Activated naive CD8-positive, alpha-beta T cell (primary cell): Measurements from ENCODE around the gene RRP12.
A peak's percentile ranks its signal among the peaks of the same experiment; 100 is the strongest.
"Not testable (repeated sequence)": the region's sequence is repeated elsewhere in the genome, so short reads cannot be mapped to it uniquely, and the experiment has no call there.

Experiments used
- H3K27ac Mint-ChIP-seq: one replicate; pipeline ENCODE4 v1.8.0; 2021; ENCODE audit warnings: mixed read lengths
- H3K27me3 Mint-ChIP-seq: one replicate; pipeline ENCODE4 v1.8.0; 2021; ENCODE audit warnings: mixed read lengths
- H3K36me3 Mint-ChIP-seq: one replicate; pipeline ENCODE4 v1.8.0; 2021; ENCODE audit warnings: mixed read lengths
- H3K4me1 Mint-ChIP-seq: one replicate; pipeline ENCODE4 v1.8.0; 2021; ENCODE audit warnings: low read depth, mixed read lengths
- H3K4me3 Mint-ChIP-seq: one replicate; pipeline ENCODE4 v1.8.0; 2021; ENCODE audit warnings: mild to moderate bottlenecking, mixed read lengths
- H3K9me3 Mint-ChIP-seq: one replicate; pipeline ENCODE4 v1.8.0; 2021; ENCODE audit warnings: low read depth, mixed read lengths

RRP12 gene

GRCh38 chr10:97425964-97426775 lies 25.0 kb upstream of the RRP12 start, which contains the start of gene PGAM1:
Gene PGAM1 (plus strand): TSS chr10:97426191. CDS start chr10:97426308, 117 bp downstream.
- peak within 1 kb of the TSS; percentile 93 for H3K4me3 Mint-ChIP-seq
- H3K9me3 Mint-ChIP-seq: no peaks in the 10 kb centered on the region
- H3K36me3 Mint-ChIP-seq: peaks cover 11% of the 10 kb centered on the region
- no peaks in the 10 kb centered on the region for H3K27me3 Mint-ChIP-seq
- H3K27ac Mint-ChIP-seq: peak within 1 kb of the TSS; percentile 100
- H3K4me1 Mint-ChIP-seq: peaks cover 54% of the 10 kb centered on the region

- H3K36me3 Mint-ChIP-seq, H3K27me3 Mint-ChIP-seq, H3K9me3 Mint-ChIP-seq: not testable (repeated sequence)
- peak overlapping the region; percentile 100 for H3K27ac Mint-ChIP-seq
- H3K4me1 Mint-ChIP-seq: peaks cover 48% of the 10 kb centered on the region
- peak overlapping the region; percentile 93 for H3K4me3 Mint-ChIP-seq
Measured at GRCh38 chr10:97423757-97424098, 22.6 kb upstream of the RRP12 start.

DNA sequence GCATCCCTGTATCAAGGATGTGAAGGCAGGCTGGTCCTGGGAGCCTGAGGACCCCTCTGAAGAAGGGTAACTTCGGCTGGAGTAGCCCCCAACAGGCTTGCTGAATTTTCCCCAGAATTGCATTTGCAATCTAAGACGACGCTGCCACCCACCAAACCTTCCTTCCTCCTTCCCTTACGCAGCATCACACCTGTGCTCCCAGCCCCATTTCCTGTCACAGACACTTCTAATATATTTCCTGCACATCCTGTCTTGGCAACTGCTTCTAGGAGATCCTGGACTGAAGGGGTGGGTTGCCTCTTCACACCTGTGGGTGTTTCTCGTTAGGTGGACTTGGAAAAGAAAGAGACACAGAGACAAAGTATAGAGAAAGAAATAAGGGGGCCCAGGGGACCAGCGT lies 15.4 kb upstream of the RRP12 start:
- no peaks in the 10 kb centered on the region for H3K9me3 Mint-ChIP-seq
- no peaks in the 10 kb centered on the region for H3K36me3 Mint-ChIP-seq
- no peaks in the 10 kb centered on the region for H3K27me3 Mint-ChIP-seq
- peak overlapping the region; percentile 86 for H3K27ac Mint-ChIP-seq
- peaks cover 73% of the 10 kb centered on the region for H3K4me1 Mint-ChIP-seq
- H3K4me3 Mint-ChIP-seq: peak overlapping the region; percentile 48

DNA sequence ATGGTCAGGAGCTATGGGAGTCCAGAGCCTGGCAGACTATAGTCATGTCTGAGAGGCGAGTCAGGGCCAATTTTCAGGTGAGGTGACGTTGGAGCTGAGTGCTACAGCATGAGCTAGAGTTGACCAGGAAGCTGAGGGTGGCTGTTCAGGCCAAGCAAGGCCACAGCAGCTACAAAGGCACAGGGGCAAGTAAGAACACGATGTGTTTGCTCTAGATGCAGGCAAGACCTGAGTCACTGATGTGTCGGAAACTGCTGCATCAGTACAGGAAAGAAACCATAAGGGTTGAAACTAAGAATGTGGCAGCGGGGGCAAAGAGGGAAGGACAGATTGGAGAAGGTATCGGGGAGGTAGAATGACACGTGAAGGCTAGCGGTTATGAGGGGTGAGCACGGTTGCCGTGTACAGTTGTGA lies 11.8 kb upstream of the RRP12 start:
- Mint-ChIP-seq H3K36me3 (no peaks in the 10 kb centered on the region), H3K27ac (peak overlapping the region; percentile 89), H3K4me1 (peaks cover 49% of the 10 kb centered on the region), H3K27me3 (no peaks in the 10 kb centered on the region), H3K4me3 (peak overlapping the region; percentile 71), H3K9me3 (no peaks in the 10 kb centered on the region)

DNA sequence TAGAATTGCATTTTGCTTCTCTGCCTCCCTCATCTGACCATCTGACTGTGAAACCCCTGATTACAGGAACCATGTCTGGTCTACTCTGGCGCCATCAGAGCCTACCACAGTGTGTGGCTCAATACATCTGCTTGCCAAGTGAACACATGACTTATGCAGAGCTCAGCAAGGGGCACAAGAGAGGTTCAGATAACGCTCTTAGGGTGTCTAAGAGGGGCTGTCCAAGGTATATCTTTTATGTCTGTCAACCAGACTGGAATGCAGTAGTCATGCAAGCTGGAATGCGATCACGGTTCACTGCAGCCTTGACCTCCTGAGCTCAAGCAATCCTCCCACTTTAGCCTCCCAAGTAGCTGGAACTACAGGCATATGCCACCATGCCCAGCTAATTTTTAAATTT lies 10.3 kb upstream of the RRP12 start:
- Mint-ChIP-seq H3K4me1 (peaks cover 42% of the 10 kb centered on the region), H3K4me3 (no peak overlapping the region), H3K9me3 (no peaks in the 10 kb centered on the region)

DNA sequence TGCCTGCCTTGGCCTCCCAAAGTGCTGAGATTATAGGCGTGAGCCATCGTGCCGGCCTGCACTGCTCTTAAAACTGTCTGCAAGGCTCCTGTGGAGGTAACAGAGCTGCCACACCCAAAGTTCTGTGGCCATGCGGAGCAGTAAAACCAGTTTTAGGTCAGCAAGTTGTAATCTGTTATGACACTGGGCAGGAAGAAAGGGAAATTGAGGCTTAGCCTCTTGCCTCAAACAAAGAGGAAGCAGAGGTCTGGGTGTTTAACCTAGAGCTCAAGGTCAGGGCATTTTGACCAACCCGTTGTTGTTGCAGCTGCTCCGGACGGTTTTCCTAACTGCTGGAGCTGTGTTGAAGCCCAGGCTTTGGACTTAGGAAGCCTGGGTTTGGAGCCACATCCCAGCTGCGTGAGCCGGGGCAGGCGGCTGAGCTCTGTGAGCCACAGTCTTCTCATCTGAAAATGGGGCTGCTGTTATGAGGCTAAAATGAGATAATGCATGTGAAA lies 7.4 kb upstream of the RRP12 start:
- Mint-ChIP-seq H3K27me3 (no peaks in the 10 kb centered on the region), H3K4me1 (peaks cover 17% of the 10 kb centered on the region), H3K36me3 (no peaks in the 10 kb centered on the region), H3K9me3 (no peaks in the 10 kb centered on the region), H3K4me3 (no peak overlapping the region), H3K27ac (no peak overlapping the region)

More for the DNA sequence above, 10.3 kb upstream of the RRP12 start:
- H3K27me3 Mint-ChIP-seq: no peaks in the 10 kb centered on the region
- H3K27ac Mint-ChIP-seq: no peak overlapping the region
- no peaks in the 10 kb centered on the region for H3K36me3 Mint-ChIP-seq

GRCh38 chr10:97407952-97408248 lies 6.8 kb upstream of the RRP12 start:
- H3K4me1 Mint-ChIP-seq: peaks cover 13% of the 10 kb centered on the region
- H3K27me3 Mint-ChIP-seq: no peaks in the 10 kb centered on the region
- H3K36me3 Mint-ChIP-seq: no peaks in the 10 kb centered on the region
- no peaks in the 10 kb centered on the region for H3K9me3 Mint-ChIP-seq
- no peak overlapping the region for H3K4me3 Mint-ChIP-seq
- H3K27ac Mint-ChIP-seq: peak overlapping the region; percentile 41

GRCh38 chr10:97407211-97407951 lies 6.2 kb upstream of the RRP12 start:
- Mint-ChIP-seq H3K4me1 (peaks cover 8% of the 10 kb centered on the region), H3K9me3 (no peaks in the 10 kb centered on the region), H3K27me3 (no peaks in the 10 kb centered on the region), H3K4me3 (peak overlapping the region; percentile 51), H3K36me3 (no peaks in the 10 kb centered on the region), H3K27ac (peak overlapping the region; percentile 41)

DNA sequence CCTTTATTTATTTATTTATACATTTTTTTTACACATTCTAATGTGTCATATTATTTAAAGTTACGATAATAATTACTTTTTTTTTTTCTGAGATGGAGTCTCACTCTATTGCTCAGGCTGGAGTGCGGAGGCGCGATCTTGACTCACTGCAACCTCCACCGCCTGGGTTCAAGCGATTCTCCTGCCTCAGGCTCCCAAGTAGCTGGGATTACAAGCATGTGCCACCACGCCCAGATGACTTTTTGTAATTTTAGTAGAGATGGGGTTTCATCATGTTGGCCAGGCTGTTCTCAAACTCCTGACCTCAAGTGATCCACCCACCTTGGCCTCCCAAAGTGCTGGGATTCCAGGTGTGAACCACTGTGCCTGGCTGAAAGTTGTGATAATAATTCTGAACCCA lies 5.3 kb upstream of the RRP12 start:
- not testable (repeated sequence) for H3K9me3 Mint-ChIP-seq, H3K27me3 Mint-ChIP-seq, H3K4me3 Mint-ChIP-seq, H3K36me3 Mint-ChIP-seq, H3K27ac Mint-ChIP-seq, H3K4me1 Mint-ChIP-seq

GRCh38 chr10:97406064-97406463 lies 4.9 kb upstream of the RRP12 start:
- Mint-ChIP-seq H3K4me3 (no peak overlapping the region), H3K4me1 (peaks cover 13% of the 10 kb centered on the region), H3K9me3 (no peaks in the 10 kb centered on the region), H3K27ac (no peak overlapping the region), H3K36me3 (no peaks in the 10 kb centered on the region), H3K27me3 (no peaks in the 10 kb centered on the region)

GRCh38 chr10:97404044-97404443 lies 2.9 kb upstream of the RRP12 start:
- H3K27me3 Mint-ChIP-seq: no peaks in the 10 kb centered on the region
- H3K4me1 Mint-ChIP-seq: peaks cover 19% of the 10 kb centered on the region
- no peaks in the 10 kb centered on the region for H3K36me3 Mint-ChIP-seq
- H3K27ac Mint-ChIP-seq: no peak overlapping the region
- no peak overlapping the region for H3K4me3 Mint-ChIP-seq
- H3K9me3 Mint-ChIP-seq: no peaks in the 10 kb centered on the region

GRCh38 chr10:97401455-97401919 lies 347 bp upstream of the RRP12 start:
- Mint-ChIP-seq H3K4me3 (peak overlapping the region; percentile 93), H3K27me3 (no peaks in the 10 kb centered on the region), H3K9me3 (no peaks in the 10 kb centered on the region), H3K4me1 (peaks cover 12% of the 10 kb centered on the region), H3K27ac (peak overlapping the region; percentile 88), H3K36me3 (no peaks in the 10 kb centered on the region)

DNA sequence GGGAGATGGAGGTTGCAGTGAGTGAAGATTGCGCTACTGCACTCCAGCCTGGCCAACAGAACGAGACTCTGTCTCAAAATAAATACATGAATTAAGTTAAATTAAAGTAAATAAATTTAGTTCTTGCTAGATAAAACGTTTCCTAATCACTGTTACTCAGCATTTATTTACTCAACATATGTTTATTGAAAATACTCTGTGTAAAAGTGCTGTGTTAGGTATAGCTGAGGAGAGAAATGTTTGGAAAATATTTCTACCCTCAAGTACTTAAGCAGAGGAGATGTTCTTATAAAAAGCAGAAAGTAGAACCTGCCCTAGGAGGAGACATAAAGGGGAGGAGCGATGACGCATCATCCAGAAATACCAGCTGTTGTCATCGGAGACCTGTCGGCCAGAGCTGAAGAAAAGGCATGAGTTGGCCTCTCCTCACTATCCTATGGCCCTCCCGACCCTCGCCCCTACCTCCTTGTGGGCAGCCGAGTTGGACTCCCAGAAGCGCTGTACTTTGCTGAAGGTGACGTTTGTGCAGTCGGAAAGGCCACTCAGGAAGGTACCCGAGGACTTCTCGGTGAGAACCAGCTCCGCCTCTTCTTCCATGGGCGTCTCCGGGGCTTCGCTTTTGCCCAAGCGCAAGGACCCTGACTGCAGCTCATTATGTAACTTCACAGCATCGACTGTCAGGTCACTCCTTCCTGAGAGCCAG lies 1.1 kb downstream of the RRP12 start:
- Mint-ChIP-seq H3K4me3 (peak overlapping the region; percentile 93), H3K9me3 (no peaks in the 10 kb centered on the region), H3K27ac (peak overlapping the region; percentile 88), H3K27me3 (no peaks in the 10 kb centered on the region), H3K4me1 (peaks cover 17% of the 10 kb centered on the region), H3K36me3 (peaks cover 4% of the 10 kb centered on the region)

DNA sequence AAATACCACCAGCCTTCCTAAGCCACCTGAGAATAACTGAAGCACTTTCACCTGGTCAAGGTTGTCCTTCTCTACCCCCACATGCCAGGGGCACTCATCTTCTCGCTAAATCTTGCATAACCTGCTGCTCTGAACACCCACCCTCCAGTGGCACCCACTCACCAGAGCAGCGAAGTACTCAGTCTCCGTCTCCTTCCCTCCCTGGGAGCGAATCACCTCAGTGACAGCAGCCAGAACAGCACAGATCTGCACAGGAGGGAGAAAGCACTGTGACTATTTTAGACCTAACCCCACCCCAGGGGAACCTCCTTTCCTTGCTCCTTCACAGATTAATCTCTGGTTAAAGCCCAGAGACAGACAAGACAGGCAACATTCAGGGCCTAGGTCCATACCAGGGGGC lies 5.1 kb downstream of the RRP12 start:
- Mint-ChIP-seq H3K9me3 (no peaks in the 10 kb centered on the region), H3K4me1 (peaks cover 12% of the 10 kb centered on the region), H3K36me3 (peaks cover 10% of the 10 kb centered on the region), H3K27me3 (no peaks in the 10 kb centered on the region), H3K27ac (no peak overlapping the region), H3K4me3 (no peak overlapping the region)

- Mint-ChIP-seq H3K36me3 (peaks cover 16% of the 10 kb centered on the region), H3K27me3 (no peaks in the 10 kb centered on the region), H3K9me3 (no peaks in the 10 kb centered on the region), H3K4me3 (no peak overlapping the region), H3K4me1 (peaks cover 5% of the 10 kb centered on the region), H3K27ac (no peak overlapping the region)
Measured at GRCh38 chr10:97393034-97393573, 8.0 kb downstream of the RRP12 start.
